Mucosa of stomach (tissue), 1 donor: ENCODE results near the gene ZCCHC14.
"Not testable (repeated sequence)": the region's sequence is repeated elsewhere in the genome, so short reads cannot be mapped to it uniquely, and the experiment has no call there.

Experiments
- H3K27me3 ChIP-seq: one replicate; pipeline ENCODE4 v1.7.0; 2013; ENCODE audit warnings: mild to moderate bottlenecking, low read length; ENCODE audit not compliant: control insufficient read depth, insufficient read depth
- H3K36me3 ChIP-seq: one replicate; pipeline ENCODE4 v1.7.0; 2013; ENCODE audit warnings: low read length; ENCODE audit not compliant: control insufficient read depth, insufficient read depth
- H3K4me1 ChIP-seq: one replicate; pipeline ENCODE4 v1.7.0; 2013; ENCODE audit warnings: mild to moderate bottlenecking, low read length; ENCODE audit not compliant: control insufficient read depth, insufficient read depth
- H3K4me3 ChIP-seq: one replicate; pipeline ENCODE4 v1.7.0; 2013; ENCODE audit warnings: low read length
- H3K9ac ChIP-seq: one replicate; pipeline ENCODE4 v1.7.0; 2013; ENCODE audit warnings: mild to moderate bottlenecking, low read length, moderate library complexity
- H3K9me3 ChIP-seq: one replicate; pipeline ENCODE4 v1.7.0; 2013; ENCODE audit warnings: mild to moderate bottlenecking, low read length, moderate library complexity; ENCODE audit not compliant: control insufficient read depth
- donor health status: Pancreatic carcinoma.

ZCCHC14 gene

GRCh38 chr16:87490799-87491521, 1.9 kb downstream of the ZCCHC14 start:
- peak overlapping the region; percentile 41 for H3K9ac ChIP-seq
- not testable (repeated sequence) for H3K36me3 ChIP-seq, H3K9me3 ChIP-seq, H3K27me3 ChIP-seq
- H3K4me3 ChIP-seq: peak overlapping the region; percentile 31
- H3K4me1 ChIP-seq: peaks cover 46% of the 10 kb centered on the region

- H3K27me3 ChIP-seq: no peaks in the 10 kb centered on the region
- no peaks in the 10 kb centered on the region for H3K9me3 ChIP-seq
- H3K9ac ChIP-seq: peak overlapping the region; percentile 5
- H3K36me3 ChIP-seq: no peaks in the 10 kb centered on the region
- H3K4me1 ChIP-seq: peaks cover 52% of the 10 kb centered on the region
- no peak overlapping the region for H3K4me3 ChIP-seq
Observed at GRCh38 chr16:87490096-87490798, 2.6 kb downstream of the ZCCHC14 start.

- no peak overlapping the region for H3K4me3 ChIP-seq
- no peaks in the 10 kb centered on the region for H3K27me3 ChIP-seq
- peak overlapping the region; percentile 34 for H3K9ac ChIP-seq
- peaks cover 59% of the 10 kb centered on the region for H3K4me1 ChIP-seq
- H3K9me3 ChIP-seq: no peaks in the 10 kb centered on the region
- H3K36me3 ChIP-seq: no peaks in the 10 kb centered on the region
Observed at GRCh38 chr16:87489434-87490045, 3.3 kb downstream of the ZCCHC14 start.

- not testable (repeated sequence) for H3K27me3 ChIP-seq, H3K36me3 ChIP-seq, H3K4me3 ChIP-seq, H3K9me3 ChIP-seq
- peak overlapping the region; percentile 34 for H3K9ac ChIP-seq
- H3K4me1 ChIP-seq: peaks cover 65% of the 10 kb centered on the region
Observed at GRCh38 chr16:87488960-87489359, 3.9 kb downstream of the ZCCHC14 start.

- H3K9me3 ChIP-seq: no peaks in the 10 kb centered on the region
- no peaks in the 10 kb centered on the region for H3K36me3 ChIP-seq
- no peak overlapping the region for H3K9ac ChIP-seq
- no peak overlapping the region for H3K4me3 ChIP-seq
- H3K27me3 ChIP-seq: no peaks in the 10 kb centered on the region
- H3K4me1 ChIP-seq: peaks cover 61% of the 10 kb centered on the region
Observed at GRCh38 chr16:87487361-87487924, 5.4 kb downstream of the ZCCHC14 start.

GRCh38 chr16:87486713-87487247, 6.0 kb downstream of the ZCCHC14 start:
- H3K36me3 ChIP-seq: no peaks in the 10 kb centered on the region
- no peak overlapping the region for H3K4me3 ChIP-seq
- H3K9me3 ChIP-seq: no peaks in the 10 kb centered on the region
- peaks cover 61% of the 10 kb centered on the region for H3K4me1 ChIP-seq
- H3K27me3 ChIP-seq: no peaks in the 10 kb centered on the region
- H3K9ac ChIP-seq: no peak overlapping the region

GRCh38 chr16:87486282-87486681, 6.5 kb downstream of the ZCCHC14 start:
- H3K36me3 ChIP-seq: no peaks in the 10 kb centered on the region
- H3K4me1 ChIP-seq: peaks cover 58% of the 10 kb centered on the region
- H3K4me3 ChIP-seq: no peak overlapping the region
- no peaks in the 10 kb centered on the region for H3K27me3 ChIP-seq
- H3K9ac ChIP-seq: no peak overlapping the region
- no peaks in the 10 kb centered on the region for H3K9me3 ChIP-seq

- H3K9me3 ChIP-seq, H3K4me3 ChIP-seq, H3K9ac ChIP-seq, H3K27me3 ChIP-seq, H3K36me3 ChIP-seq: not testable (repeated sequence)
- H3K4me1 ChIP-seq: peaks cover 56% of the 10 kb centered on the region
Observed at GRCh38 chr16:87485792-87486191, 7.0 kb downstream of the ZCCHC14 start.

GRCh38 chr16:87484487-87485331, 8.1 kb downstream of the ZCCHC14 start:
- Histone ChIP-seq H3K4me1 (peaks cover 51% of the 10 kb centered on the region), H3K9ac (no peak overlapping the region), H3K27me3 (no peaks in the 10 kb centered on the region), H3K36me3 (no peaks in the 10 kb centered on the region), H3K4me3 (no peak overlapping the region), H3K9me3 (no peaks in the 10 kb centered on the region)

GRCh38 chr16:87483481-87483880, 9.3 kb downstream of the ZCCHC14 start:
- Histone ChIP-seq H3K36me3 (no peaks in the 10 kb centered on the region), H3K4me1 (peaks cover 47% of the 10 kb centered on the region), H3K4me3 (no peak overlapping the region), H3K9me3 (no peaks in the 10 kb centered on the region), H3K27me3 (no peaks in the 10 kb centered on the region), H3K9ac (no peak overlapping the region)

- H3K4me3 ChIP-seq, H3K9me3 ChIP-seq, H3K27me3 ChIP-seq, H3K36me3 ChIP-seq, H3K9ac ChIP-seq: not testable (repeated sequence)
- peaks cover 42% of the 10 kb centered on the region for H3K4me1 ChIP-seq
Observed at GRCh38 chr16:87482670-87483069, 10.2 kb downstream of the ZCCHC14 start.
